ENCODE results near the gene DDX10. TPM values are rescaled to one million over a fixed set of nuclear protein-coding genes. Genes with fewer than 3 reads are reported as not detected.

Gene DDX10
- total and polyA plus RNA-seq, 12 donors = 10.6 to 141 (median 22.6) TPM

DNA sequence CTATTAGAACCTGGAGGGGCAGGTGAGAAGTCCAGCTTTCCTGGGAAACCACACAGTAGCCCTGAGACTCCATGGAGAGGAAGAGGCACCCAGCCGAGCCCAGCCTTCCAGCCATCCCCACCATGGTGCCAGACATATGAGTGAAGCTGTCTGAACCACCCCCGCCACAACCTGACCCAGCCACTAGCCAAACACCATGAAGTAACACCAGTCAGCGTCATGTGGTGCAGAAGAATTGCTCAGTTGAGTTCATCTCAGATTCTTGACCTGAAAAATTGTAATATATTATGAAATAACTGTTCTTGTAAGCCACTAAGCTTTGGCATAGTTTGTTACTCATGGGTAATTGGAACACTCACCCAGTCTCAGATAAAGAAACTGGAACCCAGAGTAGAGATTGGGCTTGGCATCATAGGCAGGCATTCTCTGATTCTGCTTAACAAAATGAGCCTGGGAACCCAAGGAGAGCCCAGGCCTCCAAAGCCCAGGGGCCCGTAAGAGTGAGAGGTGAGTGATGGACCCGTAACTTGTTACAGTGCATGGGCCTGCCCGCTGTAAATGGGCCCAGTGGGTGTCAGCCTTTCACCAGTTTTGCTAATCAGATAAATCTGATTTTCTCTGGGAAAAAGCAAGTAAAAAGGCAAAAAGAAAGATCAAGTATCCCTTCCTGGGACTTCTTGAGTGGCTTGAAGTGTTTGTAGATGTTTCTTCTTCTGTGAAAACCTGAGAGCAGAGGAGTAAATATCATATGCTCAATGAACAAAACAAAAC lies 305.5 kb downstream of the DDX10 start:
- no peaks in the 10 kb centered on the region for H3K4me1 ChIP-seq (replicated peaks in 1 of 2)
- TF ChIP-seq, protein P1, sequence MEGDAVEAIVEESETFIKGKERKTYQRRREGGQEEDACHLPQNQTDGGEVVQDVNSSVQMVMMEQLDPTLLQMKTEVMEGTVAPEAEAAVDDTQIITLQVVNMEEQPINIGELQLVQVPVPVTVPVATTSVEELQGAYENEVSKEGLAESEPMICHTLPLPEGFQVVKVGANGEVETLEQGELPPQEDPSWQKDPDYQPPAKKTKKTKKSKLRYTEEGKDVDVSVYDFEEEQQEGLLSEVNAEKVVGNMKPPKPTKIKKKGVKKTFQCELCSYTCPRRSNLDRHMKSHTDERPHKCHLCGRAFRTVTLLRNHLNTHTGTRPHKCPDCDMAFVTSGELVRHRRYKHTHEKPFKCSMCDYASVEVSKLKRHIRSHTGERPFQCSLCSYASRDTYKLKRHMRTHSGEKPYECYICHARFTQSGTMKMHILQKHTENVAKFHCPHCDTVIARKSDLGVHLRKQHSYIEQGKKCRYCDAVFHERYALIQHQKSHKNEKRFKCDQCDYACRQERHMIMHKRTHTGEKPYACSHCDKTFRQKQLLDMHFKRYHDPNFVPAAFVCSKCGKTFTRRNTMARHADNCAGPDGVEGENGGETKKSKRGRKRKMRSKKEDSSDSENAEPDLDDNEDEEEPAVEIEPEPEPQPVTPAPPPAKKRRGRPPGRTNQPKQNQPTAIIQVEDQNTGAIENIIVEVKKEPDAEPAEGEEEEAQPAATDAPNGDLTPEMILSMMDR (IDR thresholded peaks at IDR 0.05) = no peak
- no peak for TF ChIP-seq POLR2A (IDR thresholded peaks at IDR 0.05)
- H3K27me3 ChIP-seq = no peaks in the 10 kb centered on the region
- H3K36me3 ChIP-seq (replicated peaks in 1 of 2) = no peaks in the 10 kb centered on the region
- no peak for DNase-seq
- H3K4me3 ChIP-seq = no peak overlapping the region
- intact Hi-C loops (cut with DNase I) = no loop called here
- H3K27ac ChIP-seq = no peak overlapping the region
- WGBS, 4 donors = 74 to 96% (median 93%) methylated on average over 4 to 6 of the region's 6 CpGs
- no peaks in the 10 kb centered on the region for H3K9me3 ChIP-seq (replicated peaks in 1 of 3)

DNA sequence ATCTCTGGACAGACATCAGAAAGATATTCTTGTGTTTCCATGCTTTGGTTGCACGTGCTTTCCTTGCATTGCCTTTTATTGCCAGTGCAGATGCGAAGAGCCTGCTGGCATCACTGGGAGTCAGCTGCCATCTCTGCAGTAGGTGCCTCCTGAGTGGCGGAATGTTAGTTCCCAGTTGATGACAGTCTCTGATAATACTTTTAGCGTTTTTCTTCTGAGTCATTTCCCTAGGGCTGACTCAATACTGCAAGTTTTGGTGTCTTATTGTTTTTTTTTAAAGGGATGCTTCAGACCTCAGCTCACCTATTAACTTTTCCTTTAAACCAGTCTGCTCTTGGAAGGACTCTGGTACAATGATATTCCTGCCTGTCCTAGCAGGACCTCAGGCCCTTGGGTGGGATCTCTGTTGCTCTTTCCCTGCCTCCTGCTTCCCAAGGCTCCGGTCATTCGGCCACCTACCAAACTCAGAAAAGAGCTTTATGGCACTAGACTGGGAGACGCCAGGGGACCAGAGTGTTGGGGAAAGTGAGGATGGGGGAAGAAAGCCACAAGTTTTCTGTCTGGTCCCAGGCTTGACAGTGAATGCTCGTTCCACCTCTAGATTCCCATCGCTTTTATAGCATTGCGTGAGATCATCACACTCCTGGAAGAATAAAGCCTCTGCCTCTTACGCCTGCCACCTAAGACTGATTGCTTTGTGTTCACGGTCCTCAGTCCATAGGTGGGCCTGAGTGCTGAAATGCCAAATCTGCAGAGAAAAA lies 308.7 kb downstream of the DDX10 start:
- H3K4me1 ChIP-seq (replicated peaks in 1 of 2) = no peaks in the 10 kb centered on the region
- intact Hi-C loops (cut with DNase I) = no loop called here
- no peak overlapping the region for H3K27ac ChIP-seq
- no peak for TF ChIP-seq POLR2A (IDR thresholded peaks at IDR 0.05)
- TF ChIP-seq, protein P1 (IDR thresholded peaks at IDR 0.05) = no peak
- no peak overlapping the region for H3K4me3 ChIP-seq
- H3K36me3 ChIP-seq (replicated peaks in 1 of 2) = no peaks in the 10 kb centered on the region
- H3K27me3 ChIP-seq = no peaks in the 10 kb centered on the region
- no peak for DNase-seq
- H3K9me3 ChIP-seq (replicated peaks in 1 of 3) = no peaks in the 10 kb centered on the region
- 81 to 86% (median 86%) methylated on average over 12 of the region's 12 CpGs for WGBS, 4 donors

DNA sequence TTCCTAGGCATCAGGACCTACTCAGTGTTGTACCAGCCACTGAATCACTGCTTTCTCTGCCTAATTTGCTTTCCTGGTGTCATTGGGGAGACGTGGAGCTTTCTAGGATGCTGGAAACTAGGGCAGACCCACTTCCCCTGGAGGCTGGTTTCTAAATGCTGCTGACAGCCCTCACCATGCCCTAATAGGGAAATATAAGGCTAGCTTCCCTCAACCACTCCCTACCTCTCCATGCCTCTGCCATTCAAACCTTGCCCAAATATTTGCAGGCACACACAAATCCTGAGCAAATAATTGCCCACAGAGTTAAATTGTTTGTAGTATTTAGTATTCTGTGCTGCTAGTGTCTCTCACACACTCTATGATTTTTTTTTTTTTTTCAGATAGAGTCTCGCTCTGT lies 310.2 kb downstream of the DDX10 start:
- TF ChIP-seq, protein P1 (IDR thresholded peaks at IDR 0.05) = no peak
- no peak for TF ChIP-seq POLR2A (IDR thresholded peaks at IDR 0.05)
- 75 to 88% (median 80%) methylated on average over 2 of the region's 2 CpGs for WGBS, 4 donors
- H3K9me3 ChIP-seq (replicated peaks in 1 of 3) = no peaks in the 10 kb centered on the region
- no peaks in the 10 kb centered on the region for H3K4me1 ChIP-seq (replicated peaks in 1 of 2)
- no peak overlapping the region for H3K4me3 ChIP-seq
- no peaks in the 10 kb centered on the region for H3K36me3 ChIP-seq (replicated peaks in 1 of 2)
- H3K27me3 ChIP-seq = no peaks in the 10 kb centered on the region
- DNase-seq = no peak
- H3K27ac ChIP-seq = no peak overlapping the region
- intact Hi-C loops (cut with DNase I) = no loop called here

DNA sequence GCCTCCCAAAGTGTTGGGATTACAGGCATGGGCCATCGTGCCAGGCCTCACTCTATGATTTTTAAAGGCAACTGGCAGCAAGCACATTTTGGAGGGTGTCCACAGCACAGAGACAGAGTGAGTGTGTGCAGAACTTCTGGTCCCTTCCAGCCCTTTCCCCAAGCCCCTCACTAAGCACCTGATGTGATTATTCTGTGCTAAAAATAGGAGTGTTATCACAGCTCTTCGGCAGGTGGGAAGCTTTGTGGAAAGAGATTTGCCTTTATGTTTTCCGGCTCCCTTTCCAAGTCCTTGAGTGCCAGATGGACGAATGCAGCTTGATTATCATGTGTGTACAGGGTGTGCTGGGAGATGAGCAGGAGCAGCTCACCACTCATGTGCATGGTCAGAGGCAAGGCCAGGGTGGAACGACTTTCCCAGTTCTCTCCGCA lies 310.8 kb downstream of the DDX10 start:
- Histone ChIP-seq H3K9me3 (replicated peaks in 1 of 3) (no peaks in the 10 kb centered on the region), H3K36me3 (replicated peaks in 1 of 2) (no peaks in the 10 kb centered on the region), H3K4me3 (no peak overlapping the region), H3K27ac (no peak overlapping the region), H3K4me1 (replicated peaks in 1 of 2) (no peaks in the 10 kb centered on the region), H3K27me3 (no peaks in the 10 kb centered on the region)
- TF ChIP-seq POLR2A (IDR thresholded peaks at IDR 0.05) = no peak
- TF ChIP-seq, protein P1 (IDR thresholded peaks at IDR 0.05) = no peak
- 53 to 67% (median 61%) methylated on average over 6 of the region's 6 CpGs for WGBS, 4 donors
- no peak for DNase-seq
- intact Hi-C loops (cut with DNase I) = no loop called here

Measured in adrenal gland (tissue), 12 donors.